Right ventricle myocardium inferior (tissue), 1 donor: ENCODE data around the gene RAB3B. TPM values are rescaled to one million over a fixed set of nuclear protein-coding genes. Genes with fewer than 3 reads are reported as not detected.

Experiments used
- ATAC-seq: fragments of 200-7000 bp; cut with Tn5 transposase; one replicate; pipeline ENCODE4 v1.9.1; 2020; ENCODE audit warnings: mild to moderate bottlenecking, moderate library complexity
- DNase-seq: peaks from one replicate; pipeline ENCODE4 v3.0.0; 2021; ENCODE audit errors: missing footprints
- intact Hi-C: fragments of 100-400 bp; cut with DNase I; formaldehyde crosslinking; loops from one replicate; pipeline ENCODE4 v1.11.0; 2022
- total RNA-seq: library from RNA; stranded (reverse); fragmentation: NEBNext Ultra II Directional; extraction: Animal tissue kit (Norgen Biotek cat#: 25700); gene quantifications from one replicate; pipeline ENCODE4 v1.2.1, GENCODE V29; 2021
- donor health status: DM: no; HTN: yes; CAD: no; lungs with severe emphysema.

RAB3B gene
- total RNA-seq, 1 donor from 2014 or later: not detected

DNA sequence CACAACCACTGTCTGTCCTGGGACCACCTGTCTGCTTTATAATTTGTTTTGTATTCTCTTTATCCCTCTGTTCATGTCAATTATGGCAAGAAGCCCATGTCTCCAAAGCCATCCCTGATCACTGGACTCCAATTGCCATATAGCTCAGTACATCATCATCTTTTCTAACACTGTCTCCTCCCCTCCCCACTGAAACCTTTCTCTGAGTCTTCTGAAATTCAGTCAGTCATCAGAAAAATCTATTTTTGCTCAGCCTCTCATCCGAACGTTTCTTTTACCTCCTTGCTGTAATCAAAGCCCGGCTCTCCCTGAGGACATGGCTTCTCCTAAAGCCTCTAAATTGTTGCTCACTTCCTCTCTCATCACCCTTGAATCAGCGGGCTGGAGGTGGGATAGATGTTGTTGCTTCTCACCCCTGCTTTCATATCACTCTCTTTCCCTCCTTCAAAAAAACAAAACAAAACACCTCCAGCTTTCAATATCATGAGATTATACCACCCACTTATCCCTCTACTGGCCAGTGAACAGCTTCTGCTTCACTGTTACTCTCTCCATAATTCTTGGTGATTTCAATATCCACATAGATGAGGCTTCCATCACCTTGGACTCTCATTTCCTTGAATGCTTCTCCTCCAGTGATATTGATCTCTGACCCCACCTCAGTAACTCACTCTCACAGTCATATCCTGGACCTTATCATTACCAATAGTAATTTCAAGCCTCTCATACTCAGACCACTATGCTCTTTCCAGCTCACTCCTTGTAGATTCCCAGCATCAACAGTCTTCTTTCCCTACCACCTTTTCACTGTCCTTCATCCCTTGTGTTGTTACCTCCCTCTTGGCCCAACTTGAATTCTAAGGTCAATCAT is 27.8 kb downstream of the RAB3B start:
- DNase-seq: no peak
- intact Hi-C loops: no loop called here

DNA sequence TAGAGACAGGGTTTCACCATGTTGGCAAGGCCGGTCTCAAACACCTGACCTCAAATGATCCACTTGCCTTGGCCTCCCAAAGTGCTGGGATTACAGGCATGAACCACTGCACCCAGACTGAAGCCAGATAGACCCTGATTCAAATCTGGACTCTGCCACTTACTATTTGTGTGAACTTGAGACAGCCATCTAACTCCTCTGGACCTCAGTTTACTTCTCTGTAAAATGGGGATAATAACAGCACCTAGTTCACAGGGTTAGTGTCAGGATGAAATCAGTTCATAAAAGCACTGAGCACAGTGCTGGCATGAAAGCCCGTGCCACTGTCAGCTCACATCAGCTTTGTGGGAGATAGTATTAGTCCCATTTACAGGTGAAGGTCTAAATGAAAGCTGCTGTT is 28.5 kb downstream of the RAB3B start:
- intact Hi-C loops: no loop called here
- DNase-seq (no peak), ATAC-seq (no peak)

More for the DNA sequence above, 27.8 kb downstream of the RAB3B start:
- ATAC-seq: no peak

DNA sequence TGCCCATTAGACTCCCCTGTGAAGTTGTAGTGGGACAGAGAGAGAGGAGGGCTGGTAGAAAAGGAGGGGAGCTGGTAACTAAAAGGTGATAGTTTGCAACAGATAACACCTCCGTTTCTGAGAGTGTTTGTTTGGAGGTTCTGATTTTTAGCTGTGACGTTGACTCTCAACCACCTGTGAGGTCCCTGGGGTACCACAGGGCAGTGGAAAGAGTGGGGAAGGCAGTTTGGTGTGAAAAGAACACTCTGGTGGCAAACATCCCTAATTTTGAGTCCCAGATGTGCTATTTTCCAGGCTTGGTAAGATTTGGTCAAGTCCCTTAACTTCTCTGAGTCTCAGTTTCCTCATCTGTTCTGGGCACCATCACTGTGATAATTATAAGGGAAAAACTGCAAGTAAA is 29.3 kb downstream of the RAB3B start:
- intact Hi-C loops: no loop called here
- no peak for ATAC-seq
- DNase-seq: no peak

DNA sequence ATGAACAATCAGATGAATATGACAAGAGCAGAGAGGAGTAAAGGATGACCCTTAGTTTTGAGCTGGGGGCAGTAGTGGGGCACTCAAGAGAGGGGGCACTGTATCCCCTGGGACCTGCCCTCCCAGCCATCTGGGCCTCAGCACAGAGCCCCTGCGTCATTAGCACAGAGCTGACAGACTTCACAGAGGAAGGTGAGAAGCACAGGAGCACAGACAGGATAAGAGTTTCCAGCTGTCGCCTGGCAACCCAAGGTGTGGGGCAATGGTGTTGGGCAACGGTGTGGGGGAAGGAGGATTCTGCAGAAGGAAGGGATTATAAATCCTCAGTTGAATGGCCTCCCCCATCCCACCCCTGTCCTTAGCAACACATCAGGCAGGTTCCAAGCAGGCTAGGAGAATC is 30.2 kb downstream of the RAB3B start:
- ATAC-seq: no peak
- intact Hi-C loops: no loop called here

DNA sequence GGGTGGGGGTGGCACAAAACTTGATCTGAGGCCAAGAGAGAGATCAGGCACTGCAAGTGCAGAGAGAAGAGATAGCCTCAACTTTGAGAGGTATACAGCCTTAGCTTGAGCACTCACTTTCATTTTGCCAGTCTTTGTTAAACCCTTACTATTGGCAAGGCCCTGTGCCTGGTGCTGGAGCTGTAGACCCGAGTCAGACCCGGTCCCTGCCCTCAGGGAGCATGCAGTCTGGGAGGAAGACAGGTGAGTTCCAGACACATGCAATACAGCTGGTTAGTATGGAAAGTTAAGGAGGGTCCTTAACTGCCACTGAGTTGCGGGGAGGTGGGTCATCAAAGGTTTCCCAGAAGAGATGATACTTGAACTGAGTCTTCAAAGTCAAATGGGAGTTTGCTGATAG is 31.7 kb downstream of the RAB3B start:
- ATAC-seq (no peak), DNase-seq (no peak)
- intact Hi-C loops: no loop called here

More for the DNA sequence above, 30.2 kb downstream of the RAB3B start:
- DNase-seq: no peak

DNA sequence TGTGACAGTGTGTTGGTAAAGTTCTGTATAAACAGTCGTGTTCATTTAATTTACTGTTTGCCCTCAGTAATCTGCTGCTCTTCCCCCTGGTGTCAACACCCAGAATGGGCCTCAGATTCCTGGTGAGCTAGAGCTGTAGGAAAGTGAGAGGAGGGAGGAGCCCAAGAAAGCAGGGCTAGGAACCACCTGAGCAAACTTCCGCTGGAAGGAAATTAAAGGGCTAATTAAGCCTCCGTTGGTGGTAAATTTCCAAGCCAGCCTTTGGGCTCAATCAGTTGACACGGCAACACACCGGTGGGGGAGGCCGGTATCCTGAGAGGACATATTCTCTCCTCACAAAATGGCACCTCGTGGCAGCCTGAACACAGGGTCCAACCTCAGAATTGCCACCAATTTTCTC is 32.9 kb downstream of the RAB3B start:
- intact Hi-C loops: no loop called here
- DNase-seq (no peak), ATAC-seq (no peak)

DNA sequence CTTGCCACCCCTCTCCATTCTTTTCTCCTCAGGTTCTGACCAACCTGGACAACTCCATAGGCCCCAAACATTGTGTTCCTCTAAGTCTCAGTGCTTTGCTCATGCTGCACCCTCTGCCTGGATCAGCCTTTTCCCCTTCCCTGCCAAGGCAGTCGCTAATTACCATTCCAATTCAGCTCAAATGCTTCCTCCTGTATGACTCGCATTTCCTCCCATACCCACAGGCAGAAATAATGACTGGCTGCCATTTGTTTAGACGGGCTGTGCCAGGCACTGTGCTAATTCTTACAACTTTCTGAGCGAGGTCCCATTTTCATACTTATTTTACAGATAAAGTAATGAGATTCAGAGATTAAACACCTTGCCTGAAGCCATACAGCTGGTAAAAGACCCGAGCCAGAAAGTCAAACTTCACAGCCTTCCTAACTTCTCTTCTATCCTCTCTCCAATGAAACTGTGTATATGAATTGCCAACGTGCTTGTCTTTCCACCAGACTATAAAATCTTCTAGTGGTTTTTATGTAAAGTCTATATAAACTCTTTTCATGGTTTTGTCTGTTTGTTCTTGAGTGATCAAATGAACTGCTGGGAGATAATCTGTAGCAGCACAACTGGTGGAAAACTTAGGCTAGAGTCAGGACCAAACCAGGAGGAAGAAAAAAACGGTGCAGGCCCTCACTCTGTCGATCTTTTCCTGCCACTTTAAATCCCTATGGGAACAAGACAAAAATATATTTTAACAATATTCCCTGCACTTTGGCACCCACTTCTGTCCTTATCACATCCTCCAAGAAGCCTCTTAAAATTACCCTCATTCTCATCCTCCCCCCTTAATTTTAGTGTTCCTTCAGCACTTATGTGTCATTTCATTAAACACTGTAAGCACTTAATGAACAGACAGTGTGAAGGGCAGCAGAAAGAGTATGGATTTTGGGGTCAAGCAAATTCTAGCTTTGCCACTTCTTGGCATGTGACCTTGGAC is 33.7 kb downstream of the RAB3B start:
- ATAC-seq: no peak
- DNase-seq: no peak

DNA sequence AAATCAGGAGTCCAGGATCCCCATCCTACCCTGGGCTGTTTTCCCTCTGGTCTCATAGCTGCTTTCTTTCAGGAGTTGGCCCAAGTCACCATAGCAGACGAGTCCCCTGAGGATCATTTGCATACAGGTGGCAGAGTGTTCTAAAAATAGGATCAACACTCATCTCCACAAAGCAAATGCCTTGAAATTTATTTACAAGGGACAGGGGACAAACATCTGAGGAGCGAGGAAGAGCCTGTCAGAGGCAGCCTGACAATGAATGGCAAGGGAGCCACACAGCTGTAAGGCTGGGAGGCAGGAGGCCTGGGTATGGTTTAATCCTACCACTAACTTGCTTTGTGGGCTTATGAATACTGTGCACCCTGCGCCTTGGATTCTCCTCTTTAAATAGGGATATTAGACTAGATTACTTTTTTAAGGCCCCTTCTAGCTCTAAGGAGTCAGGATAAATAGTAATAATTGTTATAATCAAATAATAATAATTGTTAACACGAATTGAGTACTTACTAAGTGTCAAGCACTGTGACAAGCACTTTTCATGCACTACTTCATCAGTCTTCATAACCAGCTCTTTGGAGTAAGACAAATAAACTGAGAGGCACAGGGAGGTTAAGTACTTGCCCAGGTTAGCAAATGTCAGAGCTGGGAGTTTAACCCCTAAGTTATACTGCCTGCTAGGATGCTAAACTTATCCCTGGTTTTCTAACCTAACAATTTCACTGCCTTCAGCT is 34.5 kb downstream of the RAB3B start:
- intact Hi-C loops: no loop called here
- no peak for ATAC-seq
- no peak for DNase-seq

More for the DNA sequence above, 33.7 kb downstream of the RAB3B start:
- intact Hi-C loops: no loop called here

DNA sequence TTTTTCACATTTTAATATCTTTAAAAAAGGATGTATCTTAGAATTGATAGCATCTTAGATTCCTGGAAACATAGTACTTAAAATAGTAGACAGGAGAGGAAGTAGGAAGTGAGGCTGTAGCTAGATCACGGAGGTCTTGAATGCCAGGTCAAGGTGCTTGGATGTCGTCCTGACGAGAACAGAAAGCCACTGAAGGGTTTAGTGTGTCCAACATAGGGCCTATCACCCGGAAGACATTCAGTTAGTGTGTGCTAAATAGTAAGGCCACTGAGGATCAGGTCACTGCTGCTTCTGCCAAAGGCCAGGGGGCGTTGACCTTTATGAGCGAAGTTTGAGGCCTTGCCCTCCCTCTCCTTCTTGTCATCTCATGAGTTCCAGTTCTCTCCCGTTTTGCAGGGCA is 35.7 kb downstream of the RAB3B start:
- intact Hi-C loops: no loop called here
- ATAC-seq (no peak), DNase-seq (no peak)

DNA sequence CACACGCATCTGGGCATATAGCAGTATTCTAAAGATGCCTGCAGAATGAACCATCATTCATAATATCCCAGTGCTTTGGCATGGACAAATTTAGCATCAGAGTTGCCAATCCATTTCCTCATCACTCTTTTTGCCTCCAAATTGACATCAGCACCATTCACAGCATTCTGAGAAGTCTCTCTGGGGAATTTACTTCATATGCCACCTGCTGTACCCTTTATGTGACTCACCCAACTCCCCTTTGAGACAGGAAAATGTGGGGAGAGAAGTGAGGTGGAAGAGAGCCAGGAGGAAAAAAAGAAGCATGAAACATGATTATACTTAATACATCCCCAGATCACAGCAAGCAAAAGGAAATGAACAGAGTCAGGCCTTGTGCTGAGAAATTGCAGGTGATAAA is 37.4 kb downstream of the RAB3B start:
- ATAC-seq: no peak
- intact Hi-C loops: no loop called here
- no peak for DNase-seq

DNA sequence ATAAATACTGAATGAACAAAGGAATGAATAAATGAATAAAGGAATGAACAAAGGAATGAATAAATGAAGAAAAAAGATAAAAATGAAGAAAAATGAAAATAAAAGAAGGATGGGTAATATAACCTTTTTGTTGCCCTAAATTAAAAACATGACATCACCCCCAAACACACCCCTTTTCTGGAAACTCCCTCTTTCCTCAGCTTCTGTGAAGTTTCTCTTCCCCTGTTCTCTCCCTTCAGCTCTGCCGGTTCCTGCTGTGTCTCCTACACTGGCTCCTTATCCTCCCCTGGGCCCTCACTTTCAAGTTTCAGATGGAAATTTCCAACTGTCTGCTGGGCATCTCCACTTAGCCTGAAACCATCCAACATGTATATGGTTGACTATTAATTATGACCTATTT is 37.9 kb downstream of the RAB3B start:
- intact Hi-C loops: no loop called here
- DNase-seq (no peak), ATAC-seq (no peak)

DNA sequence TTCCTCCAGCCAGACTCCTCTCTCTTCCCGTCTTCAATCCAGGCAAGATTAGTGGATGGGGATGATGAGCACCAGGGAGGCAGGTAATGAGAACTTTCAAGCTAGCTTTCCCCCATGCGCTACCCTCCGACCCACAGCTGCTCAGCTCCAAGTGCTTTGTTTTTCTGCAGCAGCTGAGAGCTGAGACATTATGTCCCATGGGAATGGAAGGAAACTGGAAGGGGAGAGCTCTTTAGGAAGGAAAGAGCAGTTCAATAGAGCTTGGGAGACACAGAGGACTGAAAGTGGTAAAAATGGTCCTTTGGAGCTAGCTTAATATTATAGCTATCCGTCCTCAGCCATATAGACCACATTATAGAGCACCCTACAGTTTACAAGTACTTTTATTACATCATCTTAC is 39.8 kb downstream of the RAB3B start:
- ATAC-seq (no peak), DNase-seq (no peak)
- intact Hi-C loops: no loop called here

DNA sequence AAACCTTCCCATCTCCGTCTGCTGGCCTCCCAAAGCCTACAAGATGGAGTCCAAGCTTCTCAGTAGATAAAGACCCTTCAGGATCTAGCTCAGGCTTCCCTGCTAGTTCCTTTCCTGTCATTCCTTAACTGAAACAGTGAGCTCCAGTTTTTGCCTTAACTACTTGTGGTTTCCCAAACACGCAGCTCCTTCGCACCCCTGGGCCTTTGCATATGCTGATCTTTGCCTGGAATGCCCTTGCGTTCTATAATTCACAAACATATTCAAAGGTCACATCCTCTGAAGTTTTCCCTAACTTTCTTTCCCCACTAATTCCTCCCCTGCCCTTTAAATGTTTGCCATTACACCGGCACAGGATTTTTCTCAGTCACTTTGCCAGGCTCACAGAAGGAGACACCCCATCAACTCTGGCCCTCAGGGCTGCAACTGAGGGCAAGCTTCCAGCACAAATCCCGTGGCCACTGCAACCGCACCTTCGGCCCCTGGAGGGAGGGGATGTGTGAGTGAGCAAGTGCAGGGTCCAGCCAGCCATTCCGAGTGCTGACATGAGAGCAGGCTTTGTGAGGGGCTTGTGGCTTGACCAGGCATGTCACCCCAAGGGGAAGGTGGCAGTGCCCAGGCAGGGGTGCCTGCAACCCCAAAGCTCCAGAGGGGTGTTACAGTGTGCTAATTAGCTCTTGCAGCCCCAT is 41.3 kb downstream of the RAB3B start:
- ATAC-seq (no peak), DNase-seq (no peak)
- intact Hi-C loops: no loop called here

DNA sequence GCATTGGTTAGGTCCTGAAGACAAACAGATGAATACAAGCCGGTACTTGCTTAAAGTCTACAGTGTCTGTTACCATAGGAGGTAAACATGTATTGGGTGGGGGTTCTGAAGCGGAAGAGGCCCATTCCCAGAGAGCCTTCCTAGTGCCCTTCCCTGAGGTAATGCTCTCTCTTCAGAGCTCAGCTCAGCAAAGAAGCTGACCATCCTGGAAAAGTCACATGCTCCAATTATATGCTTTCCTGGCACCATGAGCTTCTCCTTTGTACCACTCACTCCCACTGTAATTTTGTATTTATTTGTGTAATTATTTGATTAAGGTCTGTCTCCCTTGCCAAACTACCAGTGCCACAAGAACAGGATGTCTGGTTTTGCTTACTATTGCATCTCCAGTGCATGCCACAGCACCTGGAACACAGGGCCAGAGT is 42.0 kb downstream of the RAB3B start:
- intact Hi-C loops: no loop called here
- ATAC-seq (no peak), DNase-seq (no peak)

DNA sequence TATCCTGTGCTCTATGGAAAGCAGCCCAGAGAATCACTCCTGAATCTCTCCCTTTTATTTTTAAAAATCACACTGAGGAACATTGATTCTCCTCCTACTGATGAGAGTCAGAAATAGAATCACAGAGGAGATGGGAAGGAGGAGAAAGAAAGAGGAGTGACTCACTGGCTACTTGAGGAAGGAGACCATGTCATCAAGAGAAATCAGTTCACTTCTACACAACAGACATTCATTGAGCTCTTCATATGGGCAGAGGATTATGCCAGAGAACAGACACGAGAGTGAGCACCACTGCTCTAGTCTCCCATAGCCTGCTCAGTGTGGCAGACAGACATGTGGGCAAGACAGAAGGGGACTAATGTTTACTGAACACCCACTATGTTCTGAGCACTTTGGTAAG is 44.2 kb downstream of the RAB3B start:
- DNase-seq (no peak), ATAC-seq (no peak)
- intact Hi-C loops: no loop called here

DNA sequence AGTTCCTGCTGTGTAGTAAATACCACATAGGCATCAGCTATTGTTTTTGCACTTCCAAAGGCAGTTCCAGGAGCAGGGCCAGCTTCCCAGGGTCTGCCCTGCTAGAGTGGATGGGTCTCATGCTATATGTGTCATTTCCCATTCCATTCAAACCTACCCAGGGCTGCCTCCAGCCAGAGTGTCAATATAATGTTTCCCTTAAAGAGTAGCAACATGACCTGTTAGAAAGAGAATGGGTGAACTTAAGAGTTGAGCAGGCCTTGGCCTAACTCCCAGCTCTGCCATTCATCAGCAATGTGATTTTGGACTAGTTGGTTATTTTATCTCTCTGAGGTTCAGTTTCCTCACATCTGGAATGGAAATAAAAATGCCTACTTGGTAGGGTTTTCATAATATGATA is 44.9 kb downstream of the RAB3B start:
- no peak for ATAC-seq
- intact Hi-C loops: no loop called here
- DNase-seq: no peak

DNA sequence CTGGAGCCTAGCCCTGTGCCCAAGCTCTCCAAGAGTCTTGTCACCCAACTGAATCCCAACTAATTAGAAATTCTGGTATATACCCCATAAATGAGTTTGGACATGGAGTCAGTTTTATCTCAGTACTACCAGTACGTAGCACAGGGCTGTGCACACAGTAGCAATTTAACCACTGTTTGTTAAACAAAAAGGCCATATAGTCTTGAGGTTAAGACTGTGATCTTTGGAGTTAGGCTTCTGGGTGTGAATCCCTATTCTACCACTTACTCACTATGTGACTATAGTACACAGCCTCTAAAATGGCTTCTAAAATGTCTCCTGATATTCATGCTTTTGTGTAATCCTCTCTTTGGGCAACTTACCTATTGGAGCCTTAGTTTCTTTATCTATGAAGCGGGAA is 48.2 kb downstream of the RAB3B start:
- no peak for DNase-seq
- intact Hi-C loops: no loop called here
- no peak for ATAC-seq

DNA sequence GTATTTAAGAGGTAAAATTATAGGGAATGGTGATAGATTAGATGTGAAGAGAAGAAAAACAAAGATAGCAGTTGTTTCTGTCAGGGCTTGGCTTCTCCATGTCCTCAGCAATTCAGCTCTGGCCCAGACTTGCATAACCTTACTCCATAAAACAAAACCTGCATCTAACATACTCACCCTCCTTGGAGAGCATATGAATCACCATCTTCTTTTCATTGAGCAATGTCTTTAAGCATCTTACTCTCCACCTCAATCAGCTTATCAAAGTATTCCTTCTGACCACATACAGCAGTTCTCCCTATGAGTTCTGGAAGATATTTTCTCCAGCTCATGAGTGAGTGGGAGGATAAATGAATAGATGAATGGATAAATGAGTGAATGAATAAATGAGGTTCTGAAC is 49.0 kb downstream of the RAB3B start:
- intact Hi-C loops: no loop called here
- no peak for DNase-seq
- no peak for ATAC-seq

DNA sequence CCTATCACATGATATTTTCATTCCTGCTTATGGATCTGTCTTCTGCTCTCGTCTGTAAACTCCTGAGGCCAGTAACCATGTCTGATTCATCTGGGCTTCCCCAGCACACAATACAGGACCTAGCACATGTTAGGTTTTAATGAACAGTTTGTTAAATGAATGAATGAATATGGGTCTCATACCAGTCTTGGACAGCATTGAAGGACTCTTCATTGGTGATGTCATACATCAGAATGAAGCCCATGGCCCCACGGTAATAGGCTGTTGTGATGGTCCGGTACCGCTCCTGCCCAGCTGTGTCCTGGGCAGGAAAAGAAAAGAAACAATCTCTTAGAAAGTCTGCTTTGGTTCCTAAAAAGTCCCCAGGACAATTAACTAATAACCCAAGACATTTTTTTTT is 53.4 kb downstream of the RAB3B start:
- intact Hi-C loops: no loop called here
- no peak for ATAC-seq
- DNase-seq: no peak
